ENCODE data around the gene MYADML2.
A peak's percentile ranks its signal among the peaks of the same experiment; 100 is the strongest.

The MYADML2 gene

DNA sequence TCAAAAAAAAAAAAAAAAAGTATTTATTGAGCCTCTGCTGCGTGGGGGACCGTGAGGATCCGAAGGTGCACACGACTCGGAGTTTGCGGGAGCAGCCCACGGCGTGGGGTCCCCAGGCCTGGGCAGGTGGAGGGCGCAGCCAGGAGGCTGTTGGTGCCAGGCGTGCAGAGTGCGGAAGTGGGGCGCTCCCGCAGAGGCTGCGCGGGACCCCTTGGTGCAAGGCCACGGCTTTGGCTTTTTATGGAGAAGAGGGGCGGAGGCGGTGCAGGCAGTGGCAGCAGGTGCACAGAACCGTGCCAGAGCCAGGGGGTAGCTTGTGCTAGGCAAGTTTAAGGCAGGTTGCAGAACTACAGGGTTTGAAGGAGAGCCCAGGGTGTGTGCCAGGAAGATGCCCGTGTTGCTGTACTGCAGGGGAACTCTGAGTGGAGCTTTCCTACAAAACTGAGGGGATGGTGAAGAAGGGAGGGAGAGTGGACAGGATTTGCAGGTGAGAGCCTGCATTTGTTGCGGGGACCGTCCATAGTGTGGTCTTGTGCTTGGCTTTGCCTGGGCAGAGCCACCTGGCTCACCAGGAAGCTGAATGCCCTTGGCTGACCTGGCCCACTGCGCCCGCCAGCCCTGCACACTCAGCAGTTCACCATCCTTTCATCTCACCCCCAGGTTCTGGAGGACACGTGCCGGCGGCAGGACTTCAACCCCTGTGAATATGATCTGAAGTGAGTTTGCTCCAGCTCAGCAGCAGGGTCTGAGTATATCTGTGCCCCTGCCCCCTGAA lies 31.7 kb upstream of the MYADML2 start:
- no peak for FAIRE-seq
- DNase-seq (ENCODE audit: low spot score) = no peak

GRCh38 chr17:81977211-81977808 lies 30.3 kb upstream of the MYADML2 start, which contains the start of gene ASPSCR1:
Gene ASPSCR1, plus strand, starts transcription at chr17:81977629. Its CDS starts 18 bp downstream, at chr17:81977647.
- peak; percentile 74 for DNase-seq (ENCODE audit: low spot score)
- no peak for FAIRE-seq

DNA sequence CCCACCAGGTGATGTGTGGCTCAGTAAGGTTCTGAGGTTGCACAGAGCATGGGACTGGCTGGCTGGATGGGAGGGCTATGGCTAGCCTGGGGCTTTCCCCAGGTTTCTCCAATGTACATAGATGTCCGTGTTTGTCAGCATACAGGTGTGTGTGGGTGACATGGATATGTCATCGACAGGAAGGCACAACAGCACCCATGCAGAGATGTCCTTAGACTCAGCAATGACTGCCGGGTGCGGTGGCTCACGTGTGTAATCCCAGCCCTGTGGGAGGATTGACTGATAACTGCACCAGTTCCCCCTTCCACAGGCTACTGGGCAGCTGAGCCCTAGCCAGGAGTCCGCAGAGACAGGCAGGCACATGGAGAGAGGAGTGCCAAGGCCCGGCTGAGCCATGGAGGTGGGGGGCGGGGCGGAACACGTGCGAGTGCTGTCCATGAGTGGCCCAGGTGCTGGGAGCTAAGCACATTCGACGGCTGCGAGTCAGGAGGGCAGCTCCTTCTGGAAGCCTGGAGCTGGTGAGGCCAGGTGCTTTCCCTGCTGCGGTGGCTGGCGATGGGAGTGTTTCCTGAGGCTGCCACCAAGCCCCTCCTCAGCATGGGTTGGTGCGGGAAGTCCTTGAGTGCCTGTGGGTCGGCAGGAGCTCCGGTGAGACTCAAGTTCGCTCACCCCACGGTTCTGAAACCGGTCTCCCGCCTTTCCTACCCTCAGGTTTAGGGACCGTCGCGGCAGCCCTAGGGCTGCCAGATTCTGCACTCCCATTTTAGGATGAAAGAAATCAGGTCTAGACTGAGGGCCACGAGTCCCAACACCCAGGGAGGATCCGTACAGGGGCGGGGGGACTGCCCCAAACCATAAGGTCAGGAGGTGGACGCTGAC lies 29.5 kb upstream of the MYADML2 start:
- no peak for FAIRE-seq
- DNase-seq (ENCODE audit: low spot score) = peak; percentile 44

GRCh38 chr17:81973432-81973831 lies 26.4 kb upstream of the MYADML2 start:
- FAIRE-seq (no peak), DNase-seq (ENCODE audit: low spot score) (no peak)

- FAIRE-seq = no peak
Observed at GRCh38 chr17:81968850-81969812, 22.1 kb upstream of the MYADML2 start.

GRCh38 chr17:81968396-81968745 lies 21.3 kb upstream of the MYADML2 start:
- DNase-seq (ENCODE audit: low spot score) (no peak), FAIRE-seq (no peak)

More at GRCh38 chr17:81968850-81969812, 22.1 kb upstream of the MYADML2 start:
- no peak for DNase-seq (ENCODE audit: low spot score)

GRCh38 chr17:81967533-81968395 lies 20.7 kb upstream of the MYADML2 start:
- no peak for DNase-seq (ENCODE audit: low spot score)
- FAIRE-seq = no peak

DNA sequence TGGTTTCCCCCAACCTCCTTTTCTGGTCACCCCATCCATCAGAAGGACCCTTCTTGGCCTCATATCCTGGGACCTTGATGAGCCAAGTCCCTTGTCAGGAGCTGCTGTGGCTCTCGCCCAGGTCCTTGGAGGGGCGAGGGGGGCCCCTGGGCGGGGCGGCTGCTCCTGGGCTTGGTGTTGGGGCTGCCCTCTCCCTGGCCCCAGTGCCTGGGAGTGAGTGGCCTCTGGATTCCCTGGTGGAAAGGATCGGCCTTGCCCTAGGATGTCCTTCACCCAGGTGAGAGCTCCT lies 20.2 kb upstream of the MYADML2 start:
- FAIRE-seq = no peak

DNA sequence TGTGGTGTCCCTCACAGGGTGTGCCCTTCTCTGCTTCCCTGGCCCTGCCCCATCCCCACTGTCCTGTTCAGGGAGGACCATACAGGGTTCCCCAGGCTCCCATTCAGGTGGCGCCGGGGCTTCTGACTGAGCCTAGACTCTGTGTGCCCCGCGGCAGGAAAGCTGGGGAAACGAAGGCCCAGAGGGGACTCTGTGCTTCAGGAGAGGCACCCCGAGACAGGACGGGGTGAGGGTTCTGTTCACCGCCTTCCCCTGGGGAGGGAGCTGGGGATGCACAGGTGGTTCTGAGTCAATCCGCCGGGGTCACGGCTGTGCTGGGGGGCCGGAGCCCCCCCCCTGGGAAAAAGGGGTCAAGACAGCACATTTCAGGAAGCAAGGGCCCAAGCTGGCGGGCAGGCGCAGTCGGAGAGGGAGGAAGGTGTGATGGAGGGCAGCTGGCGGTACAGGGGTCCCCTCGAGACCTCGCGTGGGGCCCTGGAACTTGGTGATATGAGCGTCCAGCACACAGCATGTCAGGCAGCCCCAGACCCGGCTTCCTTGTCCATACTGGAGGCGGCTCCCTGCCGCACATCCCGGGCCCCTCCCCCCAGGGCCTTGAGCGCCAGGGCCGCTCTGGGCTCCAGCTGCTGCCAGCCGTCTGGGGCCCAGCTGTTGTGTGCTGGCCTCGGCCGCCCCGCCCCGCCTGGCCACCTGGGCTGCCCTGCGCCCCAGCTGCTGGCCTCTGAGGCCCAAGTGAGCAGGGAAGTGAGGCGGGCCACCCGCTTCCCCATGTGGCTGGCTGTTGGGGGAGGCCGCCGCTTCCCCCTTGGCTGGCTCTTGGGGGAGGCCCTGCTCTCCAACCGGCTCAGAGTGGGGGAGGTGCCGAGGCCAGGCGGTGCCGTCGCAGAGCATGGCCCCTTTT lies 19.6 kb upstream of the MYADML2 start:
- DNase-seq (ENCODE audit: low spot score) = no peak
- no peak for FAIRE-seq

More for the DNA sequence above, 20.2 kb upstream of the MYADML2 start:
- DNase-seq (ENCODE audit: low spot score) = no peak

GRCh38 chr17:81964081-81964849 lies 17.2 kb upstream of the MYADML2 start:
- no peak for FAIRE-seq
- DNase-seq (ENCODE audit: low spot score) = no peak

- DNase-seq (ENCODE audit: low spot score) = no peak
Observed at GRCh38 chr17:81962499-81963441, 15.7 kb upstream of the MYADML2 start.

GRCh38 chr17:81961521-81962498 lies 14.8 kb upstream of the MYADML2 start:
- FAIRE-seq (no peak), DNase-seq (ENCODE audit: low spot score) (no peak)

More at GRCh38 chr17:81962499-81963441, 15.7 kb upstream of the MYADML2 start:
- FAIRE-seq = no peak

DNA sequence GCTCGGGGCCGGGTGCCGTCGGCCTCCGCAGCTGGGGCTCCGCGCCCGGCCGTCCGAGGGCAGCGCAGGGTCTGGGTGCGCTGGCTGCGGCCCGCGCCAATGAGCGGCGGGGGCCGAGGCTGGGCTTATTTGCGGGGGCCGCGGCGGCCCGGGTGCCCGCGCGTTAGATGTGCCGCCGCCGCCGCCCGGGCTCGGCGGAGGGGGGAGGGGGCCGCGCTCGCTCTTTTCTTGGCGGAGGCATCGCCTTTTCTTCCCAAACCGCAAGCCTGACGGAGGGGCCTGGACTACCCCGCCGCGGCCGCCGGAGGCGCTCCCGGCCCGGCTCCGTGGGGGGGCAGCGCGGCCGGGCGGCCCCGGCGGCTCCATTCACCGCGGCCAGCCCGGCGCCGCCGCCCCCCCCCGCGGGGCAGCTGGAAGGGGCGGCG lies 14.1 kb upstream of the MYADML2 start, which contains the start of gene NOTUM:
NOTUM (minus strand) TSS at position 101 of the 425 bp plus-strand sequence. CDS start 278 bp downstream, outside the sequence.
- no peak for FAIRE-seq
- no peak for DNase-seq (ENCODE audit: low spot score)

DNA sequence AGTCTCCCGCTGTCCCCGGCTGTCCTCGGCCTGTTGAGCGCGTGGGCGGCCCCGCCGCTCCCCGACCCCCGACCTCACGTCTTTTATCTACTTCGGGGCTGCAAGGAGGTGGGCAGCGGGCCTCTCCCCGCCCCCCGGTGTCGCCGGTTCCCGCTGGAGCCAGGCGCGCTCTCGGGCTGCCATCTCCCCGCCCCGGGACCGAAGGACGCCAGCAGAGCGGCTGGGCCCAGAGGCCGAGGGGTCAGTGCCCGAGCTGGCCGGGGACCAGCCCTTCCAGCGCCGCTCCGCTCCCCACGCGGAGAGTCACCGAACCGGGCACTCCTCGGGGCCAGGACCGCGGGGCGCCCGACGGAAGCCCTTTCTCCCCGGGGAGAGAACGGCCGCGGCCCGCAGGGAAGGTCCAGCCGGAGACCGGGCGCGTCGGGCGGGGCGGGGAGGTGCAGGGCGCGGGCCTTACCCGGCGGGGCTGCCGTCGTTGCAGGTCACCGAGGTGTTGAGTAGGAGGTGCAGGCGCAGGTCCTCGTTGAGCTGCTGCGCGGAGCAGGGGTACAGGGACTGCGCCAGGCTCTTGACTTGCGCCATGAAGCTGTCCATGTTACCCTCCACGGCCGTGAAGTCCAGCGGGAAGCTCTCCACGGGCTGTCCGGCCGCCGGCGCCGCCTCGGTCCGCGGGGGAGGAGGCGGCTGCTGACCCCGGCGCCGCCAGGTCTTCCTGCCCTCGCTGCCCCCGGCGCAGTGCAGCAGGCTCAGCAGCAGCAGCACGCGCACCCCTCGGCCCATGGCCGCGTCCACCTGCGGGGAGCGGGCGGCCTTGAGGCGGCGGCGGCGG lies 13.3 kb upstream of the MYADML2 start:
- no peak for FAIRE-seq
- DNase-seq (ENCODE audit: low spot score) = no peak

All from RCC 7860 (cell line).